Measurements from ENCODE around the gene PPP2R5C.

Gene PPP2R5C

GRCh38 chr14:101907619-101908018 is 146.1 kb downstream of the PPP2R5C start:
- TF ChIP-seq TAF1 (IDR thresholded peaks at IDR 0.05; ENCODE audit: low read depth) (no peak), FOXM1 (IDR thresholded peaks at IDR 0.05; ENCODE audit: borderline replicate concordance, low read depth) (no peak), ZBTB7A (IDR thresholded peaks at IDR 0.05; ENCODE audit: low read depth) (no peak), TEAD4 (IDR thresholded peaks at IDR 0.05) (no peak), EGR1 (IDR thresholded peaks at IDR 0.05) (no peak), REST (IDR thresholded peaks at IDR 0.05; ENCODE audit: low read depth) (no peak)

DNA sequence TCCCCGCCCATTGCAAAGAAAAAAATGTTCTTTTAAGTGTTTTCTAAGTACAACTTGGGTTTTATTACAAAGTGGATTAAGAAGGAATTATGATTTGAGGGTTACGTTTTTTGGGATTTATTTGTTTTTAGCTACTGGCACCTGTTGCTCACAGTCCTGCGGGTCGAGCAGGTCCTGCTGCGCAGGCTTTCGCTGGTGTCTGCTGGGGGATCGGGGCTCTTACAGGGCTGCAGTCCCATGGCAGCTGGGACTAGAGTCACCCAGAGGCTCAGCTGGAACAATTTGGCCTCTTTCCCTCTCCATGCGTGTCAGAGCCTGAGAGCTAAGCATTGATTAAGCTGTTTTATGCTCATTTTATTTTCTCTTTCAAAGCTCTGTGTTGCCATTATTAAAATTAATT is 147.3 kb downstream of the PPP2R5C start:
- TF ChIP-seq EGR1 (IDR thresholded peaks at IDR 0.05) (no peak), TEAD4 (IDR thresholded peaks at IDR 0.05) (no peak), RAD21 (IDR thresholded peaks at IDR 0.05; ENCODE audit: low read depth) (no peak), USF1 (IDR thresholded peaks at IDR 0.05) (no peak), YY1 (IDR thresholded peaks at IDR 0.05; ENCODE audit: low read depth) (no peak), TCF12 (IDR thresholded peaks at IDR 0.05; ENCODE audit: low read depth) (no peak), TAF1 (IDR thresholded peaks at IDR 0.05; ENCODE audit: low read depth) (no peak), FOXM1 (IDR thresholded peaks at IDR 0.05; ENCODE audit: borderline replicate concordance, low read depth) (no peak)
- TF ChIP-seq, protein P1, sequence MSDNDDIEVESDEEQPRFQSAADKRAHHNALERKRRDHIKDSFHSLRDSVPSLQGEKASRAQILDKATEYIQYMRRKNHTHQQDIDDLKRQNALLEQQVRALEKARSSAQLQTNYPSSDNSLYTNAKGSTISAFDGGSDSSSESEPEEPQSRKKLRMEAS (IDR thresholded peaks at IDR 0.05) = no peak

GRCh38 chr14:101909371-101910096 is 148.0 kb downstream of the PPP2R5C start:
- TF ChIP-seq YY1 (IDR thresholded peaks at IDR 0.05; ENCODE audit: low read depth) = no peak
- no peak for TF ChIP-seq EP300 (IDR thresholded peaks at IDR 0.05; ENCODE audit: borderline replicate concordance)
- no peak for TF ChIP-seq CREB1 (IDR thresholded peaks at IDR 0.05; ENCODE audit: low read depth)
- TF ChIP-seq USF1 (IDR thresholded peaks at IDR 0.05) = no peak
- no peak for TF ChIP-seq FOXM1 (IDR thresholded peaks at IDR 0.05; ENCODE audit: borderline replicate concordance, low read depth)
- TF ChIP-seq TAF1 (IDR thresholded peaks at IDR 0.05; ENCODE audit: low read depth) = no peak
- TF ChIP-seq, protein P1 (IDR thresholded peaks at IDR 0.05) = no peak
- TF ChIP-seq NFIC (IDR thresholded peaks at IDR 0.05) = no peak
- no peak for TF ChIP-seq CEBPB (IDR thresholded peaks at IDR 0.05)
- TF ChIP-seq TEAD4 (IDR thresholded peaks at IDR 0.05) = no peak
- TF ChIP-seq ZBTB7A (IDR thresholded peaks at IDR 0.05; ENCODE audit: low read depth) = no peak
- no peak for TF ChIP-seq RAD21 (IDR thresholded peaks at IDR 0.05; ENCODE audit: low read depth)
- no peak for TF ChIP-seq REST (IDR thresholded peaks at IDR 0.05; ENCODE audit: low read depth)
- TF ChIP-seq TCF12 (IDR thresholded peaks at IDR 0.05; ENCODE audit: low read depth) = no peak
- no peak for TF ChIP-seq EGR1 (IDR thresholded peaks at IDR 0.05)

GRCh38 chr14:101912841-101913240 is 151.3 kb downstream of the PPP2R5C start:
- TF ChIP-seq RAD21 (IDR thresholded peaks at IDR 0.05; ENCODE audit: low read depth) (no peak), ZBTB7A (IDR thresholded peaks at IDR 0.05; ENCODE audit: low read depth) (no peak), USF1 (IDR thresholded peaks at IDR 0.05) (no peak), TAF1 (IDR thresholded peaks at IDR 0.05; ENCODE audit: low read depth) (no peak)

- TF ChIP-seq, protein P1 (IDR thresholded peaks at IDR 0.05) = no peak
- TF ChIP-seq YY1 (IDR thresholded peaks at IDR 0.05; ENCODE audit: low read depth) (no peak), RAD21 (IDR thresholded peaks at IDR 0.05; ENCODE audit: low read depth) (no peak), USF1 (IDR thresholded peaks at IDR 0.05) (no peak), FOXM1 (IDR thresholded peaks at IDR 0.05; ENCODE audit: borderline replicate concordance, low read depth) (no peak), TEAD4 (IDR thresholded peaks at IDR 0.05) (no peak), NFIC (IDR thresholded peaks at IDR 0.05) (no peak), EGR1 (IDR thresholded peaks at IDR 0.05) (no peak), EP300 (IDR thresholded peaks at IDR 0.05; ENCODE audit: borderline replicate concordance) (no peak)
These were observed 152.6 kb downstream of the PPP2R5C start for GRCh38 chr14:101914083-101914482.
